NCI-H2196 treated with DMSO at 0.1 percent for 48 hours (cell line): Measurements from ENCODE around the gene LIPT2.

ENCODE experiments used
- DNase-seq: peaks from one replicate; lab custom pipeline; 2025; ENCODE audit not compliant: unreplicated experiment; lab: John Stamatoyannopoulos, UW

LIPT2 gene

GRCh38 chr11:74466916-74467885 is 26.3 kb downstream of the LIPT2 start, which contains the start of gene KCNE3:
Gene KCNE3, minus strand, starts transcription at chr11:74467549. Its CDS starts 9,986 bp downstream, at chr11:74457563.
- no peak for DNase-seq

GRCh38 chr11:74465291-74465708 is 28.2 kb downstream of the LIPT2 start:
- no peak for DNase-seq

GRCh38 chr11:74464746-74465145 is 28.8 kb downstream of the LIPT2 start:
- no peak for DNase-seq

GRCh38 chr11:74463216-74463615 is 30.3 kb downstream of the LIPT2 start:
- DNase-seq: no peak

- no peak for DNase-seq
These were observed 30.9 kb downstream of the LIPT2 start for GRCh38 chr11:74462631-74463030.

GRCh38 chr11:74462009-74462408 is 31.5 kb downstream of the LIPT2 start:
- DNase-seq: no peak

- no peak for DNase-seq
These were observed 32.9 kb downstream of the LIPT2 start for GRCh38 chr11:74460481-74461154.

- no peak for DNase-seq
These were observed 33.5 kb downstream of the LIPT2 start for GRCh38 chr11:74460065-74460464.

GRCh38 chr11:74459584-74459983 is 33.9 kb downstream of the LIPT2 start:
- DNase-seq: no peak

GRCh38 chr11:74457356-74457755 is 36.2 kb downstream of the LIPT2 start:
- DNase-seq: no peak

- DNase-seq: peak; percentile 44
These were observed 40.0 kb downstream of the LIPT2 start for GRCh38 chr11:74453373-74453975.

- no peak for DNase-seq
These were observed 41.2 kb downstream of the LIPT2 start for GRCh38 chr11:74452366-74452765.

GRCh38 chr11:74450318-74450717 is 43.2 kb downstream of the LIPT2 start:
- no peak for DNase-seq

GRCh38 chr11:74449369-74449931 is 44.1 kb downstream of the LIPT2 start:
- peak; percentile 76 for DNase-seq

GRCh38 chr11:74447720-74448119 is 45.8 kb downstream of the LIPT2 start:
- no peak for DNase-seq

GRCh38 chr11:74446532-74446938 is 47.0 kb downstream of the LIPT2 start:
- no peak for DNase-seq

GRCh38 chr11:74444173-74444826 is 49.2 kb downstream of the LIPT2 start:
- peak; percentile 53 for DNase-seq

- peak; percentile 72 for DNase-seq
These were observed 50.3 kb downstream of the LIPT2 start for GRCh38 chr11:74443071-74443864.

GRCh38 chr11:74442636-74443035 is 50.9 kb downstream of the LIPT2 start:
- DNase-seq: no peak
